Nephron (organoid): Measurements from ENCODE around the gene FBXW11.

Experiments used
- H3K27ac Mint-ChIP-seq, 3 experiments: 2 replicates each; pipeline ENCODE4 v1.8.0; 2020; ENCODE audit warnings: mixed read lengths in 3 of 3, mild to moderate bottlenecking in 2 of 3, moderate library complexity in 1 of 3
- H3K27me3 Mint-ChIP-seq: 2 replicates; pipeline ENCODE4 v1.8.0; 2021; ENCODE audit warnings: low read depth, mild to moderate bottlenecking, moderate library complexity, mixed read lengths
- H3K36me3 Mint-ChIP-seq: 2 replicates; pipeline ENCODE4 v1.8.0; 2020; ENCODE audit warnings: low read depth, mixed read lengths
- H3K4me1 Mint-ChIP-seq: 2 replicates; pipeline ENCODE4 v1.8.0; 2020; ENCODE audit warnings: mixed read lengths
- H3K4me3 Mint-ChIP-seq, 3 experiments: 2 replicates each; pipeline ENCODE4 v1.8.0; 2020; ENCODE audit warnings: mild to moderate bottlenecking in 3 of 3, mixed read lengths in 3 of 3, moderate library complexity in 2 of 3
- H3K9me3 Mint-ChIP-seq: 2 replicates; pipeline ENCODE4 v1.8.0; 2020; ENCODE audit warnings: mixed read lengths
- CTCF ChIP-seq, 3 experiments: fragments of 200-600 bp; sonication (generic); IDR thresholded peaks; one replicate each; pipeline ENCODE4 v1.5.0; 2021; ENCODE audit warnings: antibody characterized with exemption in 3 of 3; ENCODE audit not compliant: unreplicated experiment in 3 of 3

Gene FBXW11

GRCh38 chr5:171872666-171873065 is 133.8 kb downstream of the FBXW11 start:
- Mint-ChIP-seq H3K27ac (no peak overlapping the region), H3K9me3 (no peaks in the 10 kb centered on the region), H3K4me3 (no peak overlapping the region), H3K4me1 (no peaks in the 10 kb centered on the region), H3K36me3 (peaks cover 66% of the 10 kb centered on the region), H3K27me3 (no peaks in the 10 kb centered on the region)
- TF ChIP-seq CTCF (IDR thresholded peaks at IDR 0.05; ENCODE audit: unreplicated experiment in 3 of 3) = no peak

GRCh38 chr5:171871711-171872110 is 134.7 kb downstream of the FBXW11 start:
- Mint-ChIP-seq H3K9me3 (no peaks in the 10 kb centered on the region), H3K27me3 (no peaks in the 10 kb centered on the region), H3K36me3 (peaks cover 60% of the 10 kb centered on the region), H3K4me1 (no peaks in the 10 kb centered on the region), H3K27ac (no peak overlapping the region), H3K4me3 (no peak overlapping the region)
- TF ChIP-seq CTCF (IDR thresholded peaks at IDR 0.05; ENCODE audit: unreplicated experiment in 3 of 3) = no peak

GRCh38 chr5:171869956-171870355 is 136.5 kb downstream of the FBXW11 start:
- Mint-ChIP-seq H3K27ac (no peak overlapping the region), H3K4me3 (no peak overlapping the region), H3K9me3 (no peaks in the 10 kb centered on the region), H3K4me1 (no peaks in the 10 kb centered on the region), H3K27me3 (no peaks in the 10 kb centered on the region), H3K36me3 (peaks cover 52% of the 10 kb centered on the region)
- no peak for TF ChIP-seq CTCF (IDR thresholded peaks at IDR 0.05; ENCODE audit: unreplicated experiment in 3 of 3)

GRCh38 chr5:171868236-171868635 is 138.2 kb downstream of the FBXW11 start:
- H3K27ac Mint-ChIP-seq = no peak overlapping the region
- H3K27me3 Mint-ChIP-seq = no peaks in the 10 kb centered on the region
- no peaks in the 10 kb centered on the region for H3K4me1 Mint-ChIP-seq
- H3K4me3 Mint-ChIP-seq = no peak overlapping the region
- no peaks in the 10 kb centered on the region for H3K9me3 Mint-ChIP-seq
- peaks cover 45% of the 10 kb centered on the region for H3K36me3 Mint-ChIP-seq
- no peak for TF ChIP-seq CTCF (IDR thresholded peaks at IDR 0.05; ENCODE audit: unreplicated experiment in 3 of 3)

GRCh38 chr5:171867786-171868185 is 138.7 kb downstream of the FBXW11 start:
- no peak overlapping the region for H3K4me3 Mint-ChIP-seq
- H3K27me3 Mint-ChIP-seq = no peaks in the 10 kb centered on the region
- H3K9me3 Mint-ChIP-seq = no peaks in the 10 kb centered on the region
- peaks cover 45% of the 10 kb centered on the region for H3K36me3 Mint-ChIP-seq
- no peak for TF ChIP-seq CTCF (IDR thresholded peaks at IDR 0.05; ENCODE audit: unreplicated experiment in 3 of 3)
- no peak overlapping the region for H3K27ac Mint-ChIP-seq
- no peaks in the 10 kb centered on the region for H3K4me1 Mint-ChIP-seq

GRCh38 chr5:171865471-171865870 is 141.0 kb downstream of the FBXW11 start:
- no peak overlapping the region for H3K27ac Mint-ChIP-seq
- H3K4me1 Mint-ChIP-seq = no peaks in the 10 kb centered on the region
- peaks cover 46% of the 10 kb centered on the region for H3K36me3 Mint-ChIP-seq
- no peak overlapping the region for H3K4me3 Mint-ChIP-seq
- no peaks in the 10 kb centered on the region for H3K9me3 Mint-ChIP-seq
- TF ChIP-seq CTCF (IDR thresholded peaks at IDR 0.05; ENCODE audit: unreplicated experiment in 3 of 3) = no peak
- no peaks in the 10 kb centered on the region for H3K27me3 Mint-ChIP-seq
